HepG2 (cell line): ENCODE measurements around the gene CDCA5. TPM values are rescaled to one million over a fixed set of nuclear protein-coding genes. Genes with fewer than 3 reads are reported as not detected.

Source experiments
- ATAC-seq: fragments of 200-7000 bp; cut with Tn5 transposase; 3 replicates; pipeline ENCODE4 v1.9.1; 2020; ENCODE audit warnings: mild to moderate bottlenecking, moderate library complexity
- BruUV-seq: library from RNA; stranded (reverse); fragments of 400-500 nt; replicated peaks from 2 replicates; lab custom pipeline; 2021; lab: Mats Ljungman, UMichigan
- CTCF ChIA-PET: fragments of 300-600 bp; formaldehyde crosslinking; extraction: SDS; loops from one replicate; lab custom pipeline; 2021; ENCODE audit warnings: low total read pairs, inconsistent platforms, low intra/inter-chr PET ratio; lab: Yijun Ruan, JAX
- POLR2A ChIA-PET: fragments of 350-600 bp; sonication (Branson Sonifier 250); formaldehyde crosslinking; loops from one replicate; lab custom pipeline; 2020; ENCODE audit warnings: antibody characterized with exemption, inconsistent platforms; lab: Yijun Ruan, JAX
- DNase-seq: peaks from one replicate; pipeline ENCODE4 v3.0.0-alpha.2; 2015; ENCODE audit warnings: low spot score
- FAIRE-seq: peaks from 3 replicates; lab custom pipeline; 2011; peaks lifted over from hg19 to GRCh38; lab: Jason Lieb, UNC
- H2AFZ ChIP-seq: one replicate; pipeline ENCODE4 v1.6.1; 2011; ENCODE audit warnings: low read length, inconsistent platforms
- H3K27ac ChIP-seq: fragments of 300-600 bp; 3 replicates; pipeline ENCODE4 v1.8.0; 2011; ENCODE audit warnings: mixed run types, mild to moderate bottlenecking, mixed read lengths, low read length, inconsistent platforms; ENCODE audit not compliant: insufficient read depth; ENCODE audit errors: extremely low read length
- H3K27me3 ChIP-seq, 2 experiments: fragments of 200-600 bp in 1 of 2; 2 replicates in 1 of 2; 3 replicates in 1 of 2; pipeline versions ENCODE4 v1.6.0 to v1.8.0; 2011; ENCODE audit warnings: low read length in 2 of 2, mild to moderate bottlenecking in 2 of 2, moderate library complexity in 2 of 2, inconsistent platforms in 1 of 2; ENCODE audit not compliant: insufficient read depth in 2 of 2, control insufficient read depth in 1 of 2
- H3K36me3 ChIP-seq, 2 experiments: fragments of 200-600 bp in 1 of 2; replicated peaks in 1 of 2; 2 replicates in 1 of 2; 3 replicates in 1 of 2; pipeline versions ENCODE4 v1.5.1 to v1.8.0; 2011; ENCODE audit warnings: low read length in 2 of 2, inconsistent platforms in 1 of 2; ENCODE audit not compliant: insufficient read depth in 2 of 2, control insufficient read depth in 1 of 2
- H3K4me1 ChIP-seq: 2 replicates; pipeline ENCODE4 v1.5.1; 2012; ENCODE audit warnings: low read length, inconsistent platforms; ENCODE audit not compliant: insufficient read depth
- H3K4me2 ChIP-seq: 2 replicates; pipeline ENCODE4 v1.6.0; 2011; ENCODE audit warnings: low read depth, low read length, inconsistent platforms
- H3K4me3 ChIP-seq, 3 experiments: fragments of 200-600 bp in 1 of 3; sonication (generic), shearing (Covaris generic) in 1 of 3; replicated peaks in 1 of 3; 2 replicates each; pipeline ENCODE4 v1.5.1; 2011 to 2016; ENCODE audit warnings: low read length in 3 of 3, inconsistent platforms in 2 of 3, low read depth in 2 of 3, mild to moderate bottlenecking in 2 of 3, control low read depth in 1 of 3, mixed read lengths in 1 of 3; ENCODE audit not compliant: insufficient read depth in 1 of 3
- H3K79me2 ChIP-seq: one replicate; pipeline ENCODE4 v1.6.1; 2011; ENCODE audit warnings: low read length, inconsistent platforms; ENCODE audit not compliant: insufficient read depth
- H3K9ac ChIP-seq: 2 replicates; pipeline ENCODE4 v1.6.0; 2011; ENCODE audit warnings: mild to moderate bottlenecking, low read depth, low read length, inconsistent platforms; ENCODE audit not compliant: insufficient read depth
- H3K9me3 ChIP-seq: 2 replicates; pipeline ENCODE4 v1.5.1; 2012; ENCODE audit warnings: mild to moderate bottlenecking, low read length
- H4K20me1 ChIP-seq: 2 replicates; pipeline ENCODE4 v1.6.0; 2011; ENCODE audit warnings: inconsistent platforms, mild to moderate bottlenecking, low read length, moderate library complexity; ENCODE audit not compliant: insufficient read depth
- CSRNP1 ChIP-seq: sonication (generic); formaldehyde crosslinking; IDR thresholded peaks from 2 replicates; pipeline ENCODE4 v1.8.1; 2023; ENCODE audit warnings: mild to moderate bottlenecking, missing genetic modification reagents
- GRHL1 ChIP-seq: sonication (generic); formaldehyde crosslinking; conservative IDR thresholded peaks from 2 replicates; pipeline ENCODE4 v1.8.0; 2022; ENCODE audit warnings: missing genetic modification reagents
- MEF2D ChIP-seq: sonication (generic); formaldehyde crosslinking; IDR thresholded peaks from 2 replicates; pipeline ENCODE4 v1.5.1; 2020; ENCODE audit warnings: mild to moderate bottlenecking, missing genetic modification reagents
- NPAS2 ChIP-seq: sonication (generic); formaldehyde crosslinking; IDR thresholded peaks from 2 replicates; pipeline ENCODE4 v1.8.0; 2022; ENCODE audit warnings: mild to moderate bottlenecking, missing genetic modification reagents, borderline replicate concordance
- NRL ChIP-seq: sonication (generic); formaldehyde crosslinking; IDR thresholded peaks from 2 replicates; pipeline ENCODE4 v1.5.0; 2020; ENCODE audit warnings: missing genetic modification reagents, mild to moderate bottlenecking, moderate library complexity, borderline replicate concordance
- POLR2A ChIP-seq, 2 experiments: IDR thresholded peaks; 2 replicates each; pipeline ENCODE4 v1.6.1; 2011; ENCODE audit warnings: low read depth in 2 of 2, low read length in 2 of 2, mild to moderate bottlenecking in 1 of 2, moderate library complexity in 1 of 2; ENCODE audit not compliant: insufficient read depth in 1 of 2
- STAG1 ChIP-seq: sonication (generic); formaldehyde crosslinking; IDR thresholded peaks from 2 replicates; pipeline ENCODE4 v1.4.0; 2020; ENCODE audit warnings: missing genetic modification reagents
- TEAD3 ChIP-seq: optimal IDR thresholded peaks from 2 replicates; pipeline ENCODE3; 2016; ENCODE audit warnings: borderline replicate concordance
- ZFAT ChIP-seq: sonication (generic); formaldehyde crosslinking; conservative IDR thresholded peaks from 2 replicates; pipeline ENCODE4 v1.8.1; 2023; ENCODE audit warnings: missing genetic modification reagents, inconsistent platforms
- WGBS: methylation state at CpG from one replicate; pipeline ENCODE4 v1.1.6; 2017; ENCODE audit warnings: low lambda C conversion rate; 5-methylcytosine and 5-hydroxymethylcytosine counted together
- in situ Hi-C: cut with HindIII; loops from 2 replicates; pipeline ENCODE4 v1.10.0; 2017; ENCODE audit warnings: low pct_unique_long_range_greater_than_20kb; ENCODE audit not compliant: extremely low pct_ligation_motif_present
- intact Hi-C: fragments of 100-400 bp; cut with micrococcal nuclease; formaldehyde crosslinking; loops from one replicate; pipeline ENCODE4 v1.10.0; 2022; ENCODE audit not compliant: unreplicated experiment
- polyA plus RNA-seq, 8 experiments: library from polyadenylated mRNA; depleted of rRNA in 3 of 8; stranded (reverse) in 7 of 8; unstranded in 1 of 8; fragments of >200 nt; fragmentation: Illumina TruSeq in 4 of 8; extraction: Trizol in 4 of 8; gene quantifications; 2 replicates each; pipeline versions ENCODE4 v1.2.1 to v1.2.3, GENCODE V29; 2011 to 2016; ENCODE audit warnings: low read depth in 4 of 8, missing spikeins in 1 of 8, mixed read lengths in 1 of 8; ENCODE audit not compliant: insufficient read depth in 1 of 8
- total RNA-seq, 5 experiments: library from RNA; depleted of rRNA; stranded (reverse); fragments of >200 nt; fragmentation: Illumina TruSeq; extraction: Trizol; gene quantifications; 2 replicates each; pipeline ENCODE4 v1.2.3, GENCODE V29; 2016; ENCODE audit warnings: low read depth in 1 of 5

The CDCA5 gene
- total and polyA plus RNA-seq, 2 of the 13 experiments (the other 11 are each of a cell fraction or from before 2014, with no cell fraction given) = 13.5 to 50.6 TPM

- TF ChIP-seq GRHL1 (CRISPR knock-in tag) (no peak), STAG1 (peak; percentile 78), NPAS2 (no peak), ZFAT (no peak), TEAD3 (CRISPR knock-in tag) (peak; percentile 26), MEF2D (CRISPR knock-in tag) (no peak), NRL (no peak)
Observed at GRCh38 chr11:65078151-65078550, 5.7 kb downstream of the CDCA5 start (continued).

- WGBS = 100% methylated on average over 2 of the region's 4 CpGs
- Histone ChIP-seq H3K9ac (no peak overlapping the region), H4K20me1 (no peaks in the 10 kb centered on the region), H3K27ac (no peak overlapping the region), H3K4me3 (no peak overlapping the region), H3K36me3 (peaks cover 11 to 27% of the 10 kb centered on the region in 2 experiments), H3K79me2 (peaks cover 15% of the 10 kb centered on the region), H3K27me3 (no peaks in the 10 kb centered on the region), H3K4me1 (peaks cover 32% of the 10 kb centered on the region), H2AFZ (no peak overlapping the region), H3K9me3 (no peaks in the 10 kb centered on the region), H3K4me2 (no peak overlapping the region)
- no peak for FAIRE-seq
- TF ChIP-seq CSRNP1 (CRISPR knock-in tag) (no peak), POLR2A (IDR thresholded peaks at IDR 0.05; ENCODE audit: insufficient read depth in 1 of 2, low read depth in 2 of 2, low read length in 2 of 2) (0 out of 4 replicates have a peak, but pooled peaks of 1 of the 2 experiments have one; percentile 6)
- in situ Hi-C loops (no loop called here), intact Hi-C loops (loop anchor here (5.0 kb wide), 1 partner anchor 50 kb away; the partner anchor contains the start of gene SNX15)
- POLR2A ChIA-PET = no interaction called here
- BruUV-seq = no TSS peak
- ATAC-seq = peak; percentile 26; the same call in 2 of the 3 replicates
- CTCF ChIA-PET = interaction anchor here (0.9 to 2.3 kb wide), 2 partner anchors 49 to 63 kb away, joined by 5 to 17 read pairs; partner anchors contain the start of genes ARL2 and SNX15
- DNase-seq = no peak
Observed at GRCh38 chr11:65077451-65077850, 6.4 kb downstream of the CDCA5 start.
